Glomerular visceral epithelial cell (primary cell): ENCODE measurements around the gene CD82.

Experiments used
- DNase-seq: peaks from one replicate; pipeline ENCODE4 v3.0.0-alpha.2; 2016; ENCODE audit errors: extremely low spot score

Gene CD82

DNA sequence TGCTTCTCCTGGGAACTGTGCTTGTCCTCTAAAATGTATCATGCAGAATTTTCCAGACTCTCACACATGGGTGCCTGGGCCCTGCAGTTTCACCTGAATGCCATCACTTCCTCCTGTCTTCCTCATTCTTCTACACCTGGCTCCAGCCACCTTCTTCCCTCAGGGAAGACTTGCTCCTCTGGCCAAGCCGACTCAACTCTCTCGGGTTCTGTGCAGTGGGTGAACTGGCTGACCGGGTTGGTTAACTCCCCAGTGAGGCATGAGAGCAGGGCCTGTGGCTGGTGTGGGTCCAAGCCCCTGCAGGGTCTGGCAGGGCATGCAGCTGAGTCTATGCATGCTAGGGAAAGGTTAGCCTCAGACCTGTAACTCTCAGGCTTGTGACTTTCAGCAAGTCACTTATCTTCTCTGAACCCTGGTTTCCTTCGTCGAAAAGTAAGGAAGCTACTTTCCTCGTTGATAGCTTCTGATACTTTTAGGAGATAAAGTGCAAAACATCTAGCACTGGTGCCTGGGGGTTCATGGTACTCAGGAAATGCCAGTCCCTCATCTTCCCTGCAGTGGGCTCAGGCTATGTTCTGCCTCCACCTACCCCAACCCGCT is 11.9 kb downstream of the CD82 start:
- DNase-seq = no peak

GRCh38 chr11:44578279-44578678 is 12.8 kb downstream of the CD82 start:
- no peak for DNase-seq

GRCh38 chr11:44579302-44579761 is 13.9 kb downstream of the CD82 start:
- DNase-seq = no peak

DNA sequence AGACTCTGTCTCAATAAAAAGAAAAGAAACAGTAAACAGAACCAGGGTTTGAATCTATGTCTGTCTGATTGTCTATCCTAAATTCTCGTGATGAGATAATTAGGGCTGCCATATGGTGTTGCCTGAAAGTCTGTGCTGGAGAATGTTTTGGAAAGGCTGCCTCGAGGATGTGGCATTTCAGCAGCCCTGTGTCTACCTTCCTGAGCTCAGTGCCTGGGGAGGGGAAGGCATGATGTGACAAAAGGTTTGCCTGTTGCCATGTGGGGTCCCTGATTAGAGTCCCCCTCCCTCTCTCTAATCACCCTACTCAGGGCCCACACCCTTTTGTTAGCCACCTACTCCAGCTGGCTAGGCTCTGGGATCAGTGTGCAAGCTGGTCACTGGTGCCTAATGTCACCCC is 15.2 kb downstream of the CD82 start:
- DNase-seq = no peak

- DNase-seq = no peak
Observed at GRCh38 chr11:44581246-44581645, 15.8 kb downstream of the CD82 start.

GRCh38 chr11:44582641-44583352 is 17.3 kb downstream of the CD82 start:
- DNase-seq = no peak

- DNase-seq = no peak
Observed at GRCh38 chr11:44583353-44583669, 17.8 kb downstream of the CD82 start.

DNA sequence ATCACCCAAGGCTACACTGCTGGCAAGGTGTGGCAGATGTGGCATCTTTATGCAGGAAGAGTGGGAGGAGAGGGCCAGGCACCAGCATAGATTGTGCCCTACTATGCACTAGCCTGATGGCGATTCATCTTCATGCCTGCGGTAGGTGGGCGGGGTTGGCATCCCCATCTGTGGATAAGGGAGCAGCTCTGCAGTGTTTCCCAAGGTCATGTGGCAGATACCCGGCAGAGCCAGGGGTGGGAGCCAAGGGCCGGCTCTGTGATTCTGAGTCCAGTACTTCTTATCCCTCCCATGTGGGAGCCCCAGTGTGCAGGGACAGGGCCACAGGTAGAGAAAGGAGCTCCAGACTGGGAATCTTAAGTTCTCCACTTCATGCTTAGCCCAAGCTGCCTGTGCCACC is 20.0 kb downstream of the CD82 start:
- DNase-seq = no peak

DNA sequence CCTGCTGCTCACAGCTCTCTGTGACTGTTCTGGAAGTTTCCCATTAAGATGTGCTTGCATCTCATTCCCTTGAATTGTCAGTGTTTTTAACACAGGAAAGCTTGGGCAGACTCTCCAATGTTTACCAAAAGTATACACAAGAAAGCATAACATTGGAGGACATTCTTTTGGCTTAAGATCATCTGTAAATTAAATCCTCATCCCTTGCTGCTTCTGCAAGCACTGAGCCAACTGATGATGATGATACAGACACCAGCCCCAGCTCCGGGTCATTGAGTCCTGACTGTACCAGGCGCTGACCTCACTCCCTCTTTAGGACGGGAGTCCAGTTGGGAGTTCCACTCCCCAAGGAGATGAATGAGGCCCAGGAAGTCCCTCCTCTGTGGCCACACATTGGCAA is 23.8 kb downstream of the CD82 start:
- peak; percentile 72 for DNase-seq

DNA sequence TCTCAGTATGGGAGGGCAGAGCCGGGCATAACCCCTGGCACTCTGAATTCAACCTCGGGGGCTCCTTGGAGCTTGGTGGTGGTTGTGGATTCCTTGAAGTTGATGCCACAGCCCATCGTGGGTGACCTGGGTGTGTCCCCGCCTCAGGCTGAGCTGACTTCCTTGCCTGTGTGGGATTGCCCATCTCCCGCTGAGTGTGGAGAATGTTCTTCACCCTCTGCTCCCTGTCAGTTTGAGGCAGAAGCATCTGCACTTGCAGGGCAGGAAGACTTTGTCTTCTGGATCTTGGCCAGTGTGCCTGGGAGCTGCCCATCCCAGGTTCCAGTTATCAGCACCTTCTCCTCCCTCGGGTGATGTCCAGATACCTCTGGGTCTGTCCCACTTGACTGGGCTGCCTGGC is 25.3 kb downstream of the CD82 start:
- DNase-seq = no peak

GRCh38 chr11:44591557-44591956 is 26.1 kb downstream of the CD82 start:
- no peak for DNase-seq

- no peak for DNase-seq
Observed at GRCh38 chr11:44592125-44592940, 26.9 kb downstream of the CD82 start.

DNA sequence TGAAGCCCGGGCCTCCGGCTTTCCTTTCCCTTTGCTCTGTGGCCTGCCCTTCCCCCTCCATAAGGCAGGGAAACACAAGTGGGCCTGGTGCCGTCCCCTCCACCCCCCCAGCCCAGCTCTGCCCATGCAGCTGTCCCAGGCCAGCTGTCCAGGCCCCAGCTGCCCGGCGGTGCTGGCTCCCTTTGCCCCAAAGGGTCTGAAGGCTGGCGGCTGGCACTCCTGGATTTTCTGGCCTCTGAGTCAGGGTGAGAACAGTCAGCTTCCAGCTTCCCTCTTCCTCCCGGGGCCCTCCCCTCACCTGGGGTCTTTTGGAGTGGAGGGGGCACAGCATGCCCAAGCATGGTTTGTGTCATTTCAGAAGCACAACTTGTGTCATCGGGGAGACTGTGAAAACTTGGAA is 27.8 kb downstream of the CD82 start:
- no peak for DNase-seq

DNA sequence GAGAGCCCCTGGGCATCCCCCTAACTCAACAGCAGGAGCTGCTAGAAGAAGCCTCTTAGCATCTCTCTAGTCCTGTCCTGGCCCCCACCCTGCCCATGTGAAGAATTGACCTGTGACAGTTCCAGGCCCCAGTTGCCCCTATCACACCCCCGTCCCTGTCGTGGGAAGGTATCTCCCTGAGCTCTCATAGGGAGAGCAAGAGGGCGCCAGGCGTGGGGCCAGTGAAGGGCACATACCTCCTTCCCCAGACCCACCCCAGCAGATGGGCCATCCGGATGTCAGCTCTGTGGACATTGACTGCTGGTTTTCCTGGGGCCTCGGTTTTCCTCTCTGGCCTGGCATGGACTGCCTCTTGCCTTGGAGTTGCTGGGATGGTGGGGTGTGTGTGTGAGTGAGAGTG is 29.5 kb downstream of the CD82 start:
- no peak for DNase-seq

DNA sequence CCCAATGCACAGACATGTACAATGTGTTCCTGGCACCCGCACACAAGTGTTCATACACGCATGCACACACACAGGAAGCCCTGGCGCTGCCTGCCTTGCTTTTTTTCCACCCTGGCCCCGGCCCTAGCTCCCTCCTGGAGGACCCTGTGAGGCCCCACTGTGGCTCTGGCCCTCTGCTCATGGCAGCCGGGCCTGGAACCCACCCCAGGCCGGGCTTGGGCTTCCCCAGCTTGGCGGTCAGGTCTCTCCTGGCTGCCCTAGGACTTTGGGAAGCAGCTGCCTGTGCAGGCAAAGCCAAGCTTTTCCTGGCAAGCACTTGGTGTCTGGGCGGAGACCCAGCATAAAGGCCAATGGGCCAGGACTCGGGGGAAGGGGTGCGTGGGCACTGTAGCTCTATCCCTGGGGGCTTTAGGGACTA is 30.5 kb downstream of the CD82 start:
- no peak for DNase-seq

GRCh38 chr11:44596525-44597276 is 31.2 kb downstream of the CD82 start:
- peak; percentile 51 for DNase-seq

GRCh38 chr11:44597358-44598012 is 32.0 kb downstream of the CD82 start:
- no peak for DNase-seq

DNA sequence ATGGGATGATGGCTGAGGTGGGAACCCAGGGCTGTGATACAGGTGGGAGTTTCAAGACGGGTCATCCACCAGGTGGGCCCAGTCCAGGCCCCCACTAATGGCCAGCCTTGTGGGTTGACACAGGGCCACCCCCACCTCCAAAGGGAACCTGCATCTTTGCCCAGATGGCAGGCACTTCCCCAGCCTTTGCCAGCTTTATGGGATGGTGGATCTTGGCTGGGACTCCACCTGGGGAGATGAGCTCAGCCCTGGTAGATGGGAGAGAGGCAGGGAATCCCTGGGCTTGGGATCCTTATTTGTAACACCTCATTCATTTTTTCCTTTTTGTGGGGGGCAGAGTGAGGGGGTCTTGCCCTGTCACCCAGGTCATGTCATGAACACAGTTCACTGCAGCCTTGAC is 33.4 kb downstream of the CD82 start:
- DNase-seq = no peak

GRCh38 chr11:44600261-44600660 is 34.8 kb downstream of the CD82 start:
- no peak for DNase-seq

GRCh38 chr11:44600839-44601383 is 35.4 kb downstream of the CD82 start:
- DNase-seq = no peak
